H1 (cell line): ENCODE data around the gene KANSL3. TPM values are rescaled to one million over a fixed set of nuclear protein-coding genes. Genes with fewer than 3 reads are reported as not detected.

ENCODE experiments used
- polyA plus RNA-seq, 7 experiments: library from polyadenylated mRNA; depleted of rRNA in 3 of 7; stranded (reverse) in 5 of 7; unstranded in 2 of 7; fragments of >200 nt in 5 of 7; fragments of 200-250 nt in 2 of 7; gene quantifications; 1 replicate in 5 of 7; 2 replicates in 1 of 7; 4 replicates in 1 of 7; pipeline versions ENCODE4 v1.2.1 to v1.2.3, GENCODE V29; 2011 to 2013; ENCODE audit warnings: missing spikeins in 2 of 7, mixed read lengths in 2 of 7
- total RNA-seq: library from RNA; stranded (reverse); fragmentation: NEBNext Ultra II Directional; extraction: Animal tissue kit (Norgen Biotek cat#: 25700); gene quantifications from 2 replicates; pipeline ENCODE4 v1.2.1, GENCODE V29; 2021

Gene KANSL3
- total and polyA plus RNA-seq, 2 of the 8 experiments (the other 6 are each of a cell fraction or from before 2014, with no cell fraction given) = 19.8 to 31.4 TPM

Other genes with a start within 250 kb of the KANSL3 start
- not detected in 2 replicates for gene NEURL3, start 133.0 kb downstream of the KANSL3 start, total RNA-seq
- gene NEURL3, start 133.0 kb downstream of the KANSL3 start, polyA plus RNA-seq (2011; rRNA removed) = 0.03 TPM in 1 of 2 replicates, not detected in the other
- gene ARID5A, start 101.6 kb downstream of the KANSL3 start, total RNA-seq = 4.4 and 5.3 TPM in 2 replicates
- 3.3 and 3.8 TPM in 2 replicates for gene ARID5A, start 101.6 kb downstream of the KANSL3 start, polyA plus RNA-seq (2011; rRNA removed)
- gene FER1L5, start 4.5 kb upstream of the KANSL3 start, total RNA-seq = 0.69 and 0.88 TPM in 2 replicates
- gene FER1L5, start 4.5 kb upstream of the KANSL3 start, polyA plus RNA-seq (2011; rRNA removed) = 0.23 and 0.38 TPM in 2 replicates
- 14.3 and 15.7 TPM in 2 replicates for gene LMAN2L, start 101.8 kb upstream of the KANSL3 start, total RNA-seq
- gene LMAN2L, start 101.8 kb upstream of the KANSL3 start, polyA plus RNA-seq (2011; rRNA removed) = 11.1 and 17.6 TPM in 2 replicates
- gene CNNM4, start 122.6 kb upstream of the KANSL3 start, total RNA-seq = 10.7 and 11.0 TPM in 2 replicates
- 10.3 and 13.0 TPM in 2 replicates for gene CNNM4, start 122.6 kb upstream of the KANSL3 start, polyA plus RNA-seq (2011; rRNA removed)
- gene CNNM3, start 178.0 kb upstream of the KANSL3 start, total RNA-seq = 29.2 and 29.9 TPM in 2 replicates
- 29.1 and 39.0 TPM in 2 replicates for gene CNNM3, start 178.0 kb upstream of the KANSL3 start, polyA plus RNA-seq (2011; rRNA removed)
- gene ANKRD23, start 205.7 kb upstream of the KANSL3 start, total RNA-seq = 2.9 and 3.5 TPM in 2 replicates
- 3.4 and 4.8 TPM in 2 replicates for gene ANKRD23, start 205.7 kb upstream of the KANSL3 start, polyA plus RNA-seq (2011; rRNA removed)
- 18.5 and 19.7 TPM in 2 replicates for gene ANKRD39, start 219.7 kb upstream of the KANSL3 start, total RNA-seq
- 21.3 and 22.9 TPM in 2 replicates for gene ANKRD39, start 219.7 kb upstream of the KANSL3 start, polyA plus RNA-seq (2011; rRNA removed)
- gene SEMA4C, start 231.8 kb upstream of the KANSL3 start, total RNA-seq = 67.3 and 74.3 TPM in 2 replicates
- gene SEMA4C, start 231.8 kb upstream of the KANSL3 start, polyA plus RNA-seq (2011; rRNA removed) = 47.5 and 71.4 TPM in 2 replicates